Activated naive CD4-positive, alpha-beta T cell treated with anti-CD3 and anti-CD28 coated beads for 36 hours (primary cell): Measurements from ENCODE around the gene IGF1R. TPM values are rescaled to one million over a fixed set of nuclear protein-coding genes. Genes with fewer than 3 reads are reported as not detected.
A peak's percentile ranks its signal among the peaks of the same experiment; 100 is the strongest.

ENCODE experiments used
- CTCF ChIA-PET: fragments of 350-600 bp; sonication (Branson Sonifier 250); formaldehyde crosslinking; loops from one replicate; lab custom pipeline; 2021; ENCODE audit warnings: antibody characterized with exemption; lab: Charles Lee
- DNase-seq: peaks from one replicate; pipeline ENCODE4 v3.0.0-alpha.2; 2020
- H3K27ac Mint-ChIP-seq: one replicate; pipeline ENCODE4 v1.8.0; 2021; ENCODE audit warnings: mild to moderate bottlenecking, mixed read lengths
- H3K27me3 Mint-ChIP-seq: one replicate; pipeline ENCODE4 v1.8.0; 2021; ENCODE audit warnings: low read depth, mixed read lengths
- H3K36me3 Mint-ChIP-seq: one replicate; pipeline ENCODE4 v1.8.0; 2021; ENCODE audit warnings: low read depth, mixed read lengths
- H3K4me1 Mint-ChIP-seq: one replicate; pipeline ENCODE4 v1.8.0; 2021; ENCODE audit warnings: low read depth, mixed read lengths
- H3K4me3 Mint-ChIP-seq: one replicate; pipeline ENCODE4 v1.8.0; 2021; ENCODE audit warnings: mild to moderate bottlenecking, moderate library complexity, mixed read lengths
- H3K9me3 Mint-ChIP-seq: one replicate; pipeline ENCODE4 v1.8.0; 2021; ENCODE audit warnings: mixed read lengths
- intact Hi-C: fragments of 100-400 bp; cut with micrococcal nuclease; formaldehyde crosslinking; loops from one replicate; pipeline ENCODE4 v1.15.1; 2023
- total RNA-seq, 2 experiments: library from RNA; stranded (reverse); gene quantifications; one replicate each; pipeline ENCODE4 v1.2.3, GENCODE V29; 2021

The IGF1R gene
- total RNA-seq, 2 experiments from 2014 or later = 25.6 to 26.6 TPM

DNA sequence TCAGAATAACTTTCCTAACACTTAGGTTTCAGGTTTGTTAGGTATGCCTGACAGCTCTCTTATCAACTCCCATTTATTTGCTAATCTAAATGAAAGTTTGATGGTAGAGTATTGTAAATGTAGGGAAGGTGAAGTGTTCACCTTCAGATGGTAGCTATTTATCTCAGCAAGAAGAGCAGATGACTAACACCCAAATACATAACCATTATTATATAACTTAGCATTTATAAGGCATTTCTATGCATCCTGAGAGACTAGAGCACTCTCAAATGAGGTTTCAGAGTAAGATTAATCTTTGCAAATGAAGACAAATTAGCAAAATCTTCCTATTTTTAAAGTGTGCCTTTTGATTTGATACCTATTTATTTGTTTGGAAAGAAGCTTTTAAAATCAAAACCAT, 143.8 kb downstream of the IGF1R start:
- Mint-ChIP-seq H3K4me3 (no peak overlapping the region), H3K9me3 (no peaks in the 10 kb centered on the region), H3K27ac (no peak overlapping the region), H3K4me1 (peaks cover 70% of the 10 kb centered on the region), H3K36me3 (no peaks in the 10 kb centered on the region), H3K27me3 (no peaks in the 10 kb centered on the region)
- CTCF ChIA-PET = interaction anchor here (0.5 to 1.4 kb wide), 6 partner anchors 13 to 88 kb away, joined by 3 to 8 read pairs (median 4); no protein-coding TSS in a partner anchor
- intact Hi-C loops = no loop called here
- no peak for DNase-seq

DNA sequence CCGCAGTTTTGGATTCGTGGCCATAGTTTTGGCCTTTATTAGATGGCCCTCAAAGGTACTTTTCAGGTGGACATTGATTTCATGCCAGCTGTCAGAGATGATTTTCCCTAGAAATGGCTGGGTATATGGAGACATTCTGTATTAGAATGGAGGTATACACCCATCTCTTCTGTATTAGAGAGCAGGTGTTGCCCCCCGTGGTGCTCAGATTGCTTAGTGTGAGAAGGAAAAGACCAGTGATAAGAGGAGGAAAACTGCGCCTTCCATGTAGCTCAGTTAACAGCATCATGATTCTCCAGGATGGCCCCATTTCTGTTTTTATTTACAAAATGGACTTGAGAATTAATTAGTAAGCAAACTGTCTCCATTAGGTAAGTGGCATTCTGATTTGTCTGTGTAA, 145.9 kb downstream of the IGF1R start:
- intact Hi-C loops = no loop called here
- Mint-ChIP-seq H3K36me3 (no peaks in the 10 kb centered on the region), H3K9me3 (no peaks in the 10 kb centered on the region), H3K27me3 (no peaks in the 10 kb centered on the region), H3K4me1 (peaks cover 71% of the 10 kb centered on the region), H3K27ac (no peak overlapping the region), H3K4me3 (no peak overlapping the region)
- CTCF ChIA-PET = interaction anchor here (0.9 kb wide), 1 partner anchor 15 kb away, joined by 3 read pairs; no protein-coding TSS in a partner anchor
- DNase-seq = no peak

DNA sequence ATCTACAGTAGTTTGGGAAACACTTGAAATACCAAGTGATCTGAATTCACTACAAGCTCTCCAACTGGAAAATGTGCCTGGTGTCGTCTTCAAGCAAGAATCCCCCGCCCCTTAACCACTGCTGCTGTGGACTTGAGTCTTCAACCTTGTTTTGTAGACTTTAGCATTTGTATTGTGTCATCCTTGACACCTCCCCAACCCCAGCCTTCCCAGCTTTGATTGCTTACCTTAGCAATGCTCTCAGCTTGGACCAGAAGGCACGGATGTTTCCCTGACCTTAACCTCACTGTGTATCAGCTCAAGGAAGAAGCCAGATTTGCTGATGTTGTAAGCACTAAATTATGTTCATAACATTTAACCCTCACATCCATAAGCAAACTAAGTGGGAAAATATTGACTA, 146.4 kb downstream of the IGF1R start:
- Mint-ChIP-seq H3K4me3 (no peak overlapping the region), H3K4me1 (peaks cover 73% of the 10 kb centered on the region), H3K36me3 (no peaks in the 10 kb centered on the region), H3K27me3 (no peaks in the 10 kb centered on the region), H3K9me3 (no peaks in the 10 kb centered on the region), H3K27ac (no peak overlapping the region)
- CTCF ChIA-PET = interaction anchor here (0.9 kb wide), 1 partner anchor 15 kb away, joined by 3 read pairs; no protein-coding TSS in a partner anchor
- intact Hi-C loops = no loop called here
- no peak for DNase-seq

DNA sequence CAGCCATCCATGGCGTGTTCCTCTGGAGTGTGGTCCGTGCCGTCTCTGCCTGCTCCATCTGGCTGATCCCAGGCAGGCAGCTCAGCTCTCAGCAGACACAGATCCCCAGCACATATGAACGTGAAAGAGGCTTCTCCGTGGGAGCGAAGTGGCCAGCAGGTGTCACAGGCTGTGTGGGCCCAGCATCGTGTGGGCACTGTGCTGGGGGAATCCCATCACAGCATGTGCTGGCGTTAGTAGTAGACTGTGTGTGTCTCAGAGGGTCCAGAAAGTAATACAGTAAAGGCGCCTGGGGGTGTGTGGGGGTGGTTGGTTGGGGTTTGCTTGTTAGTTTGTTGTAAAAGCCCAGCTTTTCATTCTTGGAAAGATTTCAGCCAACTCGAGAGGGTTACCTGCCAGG, 147.6 kb downstream of the IGF1R start:
- peaks cover 72% of the 10 kb centered on the region for H3K4me1 Mint-ChIP-seq
- H3K9me3 Mint-ChIP-seq = no peaks in the 10 kb centered on the region
- H3K27me3 Mint-ChIP-seq = no peaks in the 10 kb centered on the region
- intact Hi-C loops = no loop called here
- CTCF ChIA-PET = interaction anchor here (1.2 to 1.5 kb wide), 2 partner anchors 15 to 86 kb away, joined by 3 read pairs; no protein-coding TSS in a partner anchor
- H3K27ac Mint-ChIP-seq = no peak overlapping the region
- H3K36me3 Mint-ChIP-seq = no peaks in the 10 kb centered on the region
- DNase-seq = no peak
- H3K4me3 Mint-ChIP-seq = no peak overlapping the region

DNA sequence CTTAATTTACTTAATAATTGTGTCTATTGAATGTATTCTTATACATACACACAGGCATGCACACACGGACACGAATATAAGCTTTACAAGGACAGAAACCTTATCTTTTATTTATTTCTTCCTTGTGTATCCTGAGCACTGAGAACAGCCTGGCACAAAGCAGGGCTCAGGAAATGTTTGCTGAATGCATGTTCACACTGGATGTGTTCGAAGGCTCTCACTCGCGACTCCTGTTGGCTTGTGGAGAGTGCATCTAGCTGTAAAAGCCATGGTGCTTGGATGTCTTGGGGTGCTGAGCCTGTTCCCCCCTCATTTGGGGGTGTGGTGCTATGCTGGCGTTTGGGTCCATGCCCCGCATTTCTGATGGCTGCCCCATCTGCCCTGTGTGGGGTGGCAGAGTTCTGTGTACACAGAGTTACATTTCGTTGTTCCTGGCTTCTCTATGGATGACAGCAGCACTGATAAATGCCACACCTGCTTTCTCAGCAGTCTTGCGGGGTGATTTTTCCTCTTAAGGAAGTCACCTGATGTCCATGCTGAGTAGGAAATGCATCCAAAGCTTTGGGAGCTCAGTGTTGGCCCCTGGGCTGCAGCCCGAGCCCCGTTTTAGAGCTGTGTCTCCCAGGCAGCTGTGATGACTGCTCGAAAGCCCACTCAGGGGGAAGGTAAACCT, 148.5 kb downstream of the IGF1R start:
- H3K4me3 Mint-ChIP-seq = no peak overlapping the region
- no peaks in the 10 kb centered on the region for H3K9me3 Mint-ChIP-seq
- DNase-seq = no peak
- intact Hi-C loops = no loop called here
- peaks cover 71% of the 10 kb centered on the region for H3K4me1 Mint-ChIP-seq
- CTCF ChIA-PET = interaction anchor here (1.1 to 1.5 kb wide), 2 partner anchors 16 to 17 kb away, joined by 3 read pairs; no protein-coding TSS in a partner anchor
- H3K27ac Mint-ChIP-seq = no peak overlapping the region
- H3K36me3 Mint-ChIP-seq = no peaks in the 10 kb centered on the region
- H3K27me3 Mint-ChIP-seq = no peaks in the 10 kb centered on the region

DNA sequence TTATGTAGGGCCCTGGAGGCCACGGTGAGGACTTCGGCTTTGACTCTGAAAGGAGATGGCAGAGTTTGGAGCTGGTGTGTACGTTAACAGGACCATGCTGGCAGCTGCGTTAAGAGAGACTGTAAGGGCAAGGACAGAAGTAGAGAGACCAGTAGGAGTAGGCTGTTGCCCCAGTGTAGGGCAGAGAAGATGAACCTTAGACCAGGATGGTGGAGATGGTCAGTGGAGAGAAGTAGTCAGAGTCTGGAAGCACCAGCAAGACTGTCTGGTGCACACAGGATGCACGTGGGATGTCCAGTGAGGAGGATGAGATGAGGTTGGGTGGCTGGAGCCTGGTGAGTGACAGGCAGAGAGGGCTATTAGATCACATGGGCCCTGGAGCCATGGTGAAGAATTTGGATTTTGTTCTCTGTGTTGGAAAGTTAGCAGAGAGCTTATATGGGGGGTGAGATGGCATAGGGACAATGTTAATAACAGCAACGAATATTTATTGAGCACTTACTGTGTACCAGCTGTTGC, 150.1 kb downstream of the IGF1R start:
- Mint-ChIP-seq H3K9me3 (no peaks in the 10 kb centered on the region), H3K27me3 (no peaks in the 10 kb centered on the region), H3K27ac (no peak overlapping the region), H3K4me3 (no peak overlapping the region), H3K4me1 (peaks cover 64% of the 10 kb centered on the region), H3K36me3 (no peaks in the 10 kb centered on the region)
- DNase-seq = no peak
- CTCF ChIA-PET = interaction anchor here (0.7 to 1.2 kb wide), 3 partner anchors 20 to 84 kb away, joined by 3 to 5 read pairs (median 3); no protein-coding TSS in a partner anchor
- intact Hi-C loops = no loop called here

DNA sequence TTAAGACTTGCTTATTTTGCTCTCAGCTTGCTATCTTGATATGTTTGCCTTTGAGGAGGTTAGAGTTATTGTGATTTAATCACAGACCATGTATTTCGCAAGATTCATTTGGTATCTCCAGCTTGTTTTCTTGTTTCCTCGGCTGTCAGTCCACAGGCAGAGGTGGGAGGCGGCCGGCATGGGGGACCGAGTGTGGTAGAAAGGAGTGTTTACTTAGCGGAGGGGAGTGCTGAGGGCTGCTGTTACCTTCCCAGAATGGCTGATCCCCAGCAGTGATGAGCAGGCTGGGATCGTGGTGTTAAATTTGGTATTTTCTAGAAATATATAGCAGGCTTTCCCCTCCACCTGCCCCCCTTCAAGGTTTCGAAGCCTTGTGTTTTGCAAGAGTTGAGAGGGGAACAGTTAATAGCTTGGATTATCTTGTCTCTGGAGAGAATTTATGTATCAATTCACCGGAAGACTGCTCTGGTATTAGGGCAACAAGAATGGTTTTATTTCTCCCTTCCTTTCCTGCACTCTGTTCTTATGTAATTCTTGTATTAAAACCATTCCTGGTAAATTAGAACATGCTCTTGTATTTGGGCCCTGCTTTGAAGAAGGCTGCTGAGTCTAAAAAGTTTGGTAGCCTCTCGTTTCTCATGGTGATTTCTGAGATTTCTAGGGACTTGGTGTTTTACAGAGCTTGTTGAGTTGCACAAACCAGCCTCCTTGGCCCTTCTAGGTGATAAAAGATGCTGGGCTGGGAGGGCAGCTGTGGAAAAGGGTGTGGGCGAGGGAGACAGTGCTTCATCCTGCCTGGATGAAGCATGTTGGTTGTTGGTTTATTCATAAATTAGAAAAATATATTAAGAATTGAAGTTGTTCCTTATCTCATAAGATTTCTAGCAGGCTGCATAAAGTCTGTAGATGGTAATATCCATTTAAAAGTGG, 151.4 kb downstream of the IGF1R start:
- intact Hi-C loops = no loop called here
- CTCF ChIA-PET = interaction anchor here (1.2 kb wide), 2 partner anchors 50 to 83 kb away, joined by 5 read pairs; no protein-coding TSS in a partner anchor
- H3K4me1 Mint-ChIP-seq = peaks cover 65% of the 10 kb centered on the region
- no peak overlapping the region for H3K27ac Mint-ChIP-seq
- DNase-seq = no peak
- no peaks in the 10 kb centered on the region for H3K36me3 Mint-ChIP-seq
- H3K27me3 Mint-ChIP-seq = no peaks in the 10 kb centered on the region
- no peaks in the 10 kb centered on the region for H3K9me3 Mint-ChIP-seq
- no peak overlapping the region for H3K4me3 Mint-ChIP-seq

DNA sequence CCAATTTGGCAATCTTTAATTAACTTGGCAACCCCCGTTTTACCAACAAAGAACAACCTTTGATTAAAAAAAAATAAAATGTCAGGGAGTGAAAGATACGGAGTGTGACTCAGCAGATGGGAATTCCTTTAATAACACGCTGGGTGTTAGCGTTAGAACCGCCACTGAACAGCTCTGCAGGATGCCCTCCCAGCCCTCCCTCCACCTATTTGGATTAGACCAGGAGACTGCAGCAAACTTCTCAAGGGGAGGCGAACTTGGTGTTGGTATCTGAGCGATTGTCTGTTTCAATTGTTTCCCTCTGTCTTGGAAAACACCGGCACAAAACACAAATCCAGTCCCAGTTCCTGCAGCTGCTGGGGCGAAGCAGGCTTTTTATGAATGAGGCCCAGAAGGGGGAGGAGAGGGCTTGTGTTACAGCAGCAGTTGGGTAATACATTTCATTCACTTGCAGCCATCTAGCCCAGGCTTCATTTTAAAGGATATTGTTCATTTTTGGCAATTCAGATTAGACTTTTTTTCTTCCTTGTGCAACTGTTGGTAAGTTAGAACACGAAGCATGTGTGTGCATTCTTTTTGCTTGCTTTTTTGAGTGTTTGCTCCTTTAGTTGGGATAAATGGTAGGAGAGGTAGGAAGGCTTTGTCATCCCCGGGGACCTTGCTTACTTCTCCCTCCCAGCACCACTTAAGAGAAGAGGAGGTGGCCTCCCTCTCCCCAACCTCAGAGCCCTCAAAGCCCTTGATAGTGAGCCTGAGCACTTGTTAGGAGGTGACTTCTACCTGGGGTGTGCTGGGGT, 152.3 kb downstream of the IGF1R start:
- H3K4me1 Mint-ChIP-seq = peaks cover 69% of the 10 kb centered on the region
- CTCF ChIA-PET = interaction anchor here (0.6 to 1.0 kb wide), 2 partner anchors 21 to 94 kb away, joined by 3 read pairs; no protein-coding TSS in a partner anchor
- H3K4me3 Mint-ChIP-seq = no peak overlapping the region
- intact Hi-C loops = no loop called here
- no peaks in the 10 kb centered on the region for H3K9me3 Mint-ChIP-seq
- no peak for DNase-seq
- H3K27me3 Mint-ChIP-seq = no peaks in the 10 kb centered on the region
- no peaks in the 10 kb centered on the region for H3K36me3 Mint-ChIP-seq
- no peak overlapping the region for H3K27ac Mint-ChIP-seq

DNA sequence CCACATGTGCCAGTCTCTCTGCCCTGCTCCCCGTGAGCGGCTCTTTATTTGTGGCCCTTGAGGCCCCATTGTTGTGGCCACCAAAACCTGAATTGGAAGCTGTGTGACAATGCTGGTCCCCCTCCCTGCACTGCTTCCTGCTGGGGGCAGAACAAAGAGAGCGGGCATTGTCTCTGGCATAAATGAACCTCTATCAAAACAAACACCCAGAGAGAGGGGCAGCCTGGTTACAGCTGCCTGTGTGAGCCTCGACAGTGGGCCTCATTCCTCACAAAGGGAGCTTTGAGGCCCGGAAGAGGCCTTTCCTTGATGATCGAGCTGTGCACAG, 152.9 kb downstream of the IGF1R start:
- peaks cover 65% of the 10 kb centered on the region for H3K4me1 Mint-ChIP-seq

DNA sequence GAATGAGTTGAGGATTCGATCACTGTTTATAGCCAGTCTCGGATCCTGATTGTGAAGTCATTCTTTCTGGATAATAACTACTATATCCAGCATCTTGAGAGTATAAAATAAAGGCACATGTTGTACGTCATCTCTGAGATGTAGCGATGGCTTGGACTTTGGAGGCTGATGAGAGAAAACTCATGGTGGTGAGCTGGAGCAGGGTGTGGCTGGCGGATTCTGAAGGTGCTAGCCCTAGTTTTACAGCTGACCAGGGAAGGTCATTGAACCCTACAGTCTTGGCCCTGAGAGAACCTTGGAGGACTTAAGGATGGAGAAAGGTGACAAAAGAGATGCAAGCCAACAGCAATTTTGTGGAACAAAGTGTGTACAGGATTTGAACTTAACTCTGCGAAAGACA, 153.8 kb downstream of the IGF1R start:
- CTCF ChIA-PET = interaction anchor here (1.1 kb wide), 1 partner anchor 11 kb away, joined by 3 read pairs; no protein-coding TSS in a partner anchor
- Mint-ChIP-seq H3K9me3 (no peaks in the 10 kb centered on the region), H3K4me1 (peaks cover 66% of the 10 kb centered on the region), H3K27ac (no peak overlapping the region), H3K36me3 (no peaks in the 10 kb centered on the region), H3K27me3 (no peaks in the 10 kb centered on the region), H3K4me3 (no peak overlapping the region)
- intact Hi-C loops = no loop called here
- DNase-seq = no peak

More for the DNA sequence above, 152.9 kb downstream of the IGF1R start:
- Mint-ChIP-seq H3K36me3 (no peaks in the 10 kb centered on the region), H3K9me3 (no peaks in the 10 kb centered on the region), H3K4me3 (no peak overlapping the region), H3K27me3 (no peaks in the 10 kb centered on the region), H3K27ac (no peak overlapping the region)
- CTCF ChIA-PET = interaction anchor here (0.6 to 1.0 kb wide), 2 partner anchors 22 to 93 kb away, joined by 3 read pairs; no protein-coding TSS in a partner anchor
- DNase-seq = peak; percentile 14
- intact Hi-C loops = no loop called here

DNA sequence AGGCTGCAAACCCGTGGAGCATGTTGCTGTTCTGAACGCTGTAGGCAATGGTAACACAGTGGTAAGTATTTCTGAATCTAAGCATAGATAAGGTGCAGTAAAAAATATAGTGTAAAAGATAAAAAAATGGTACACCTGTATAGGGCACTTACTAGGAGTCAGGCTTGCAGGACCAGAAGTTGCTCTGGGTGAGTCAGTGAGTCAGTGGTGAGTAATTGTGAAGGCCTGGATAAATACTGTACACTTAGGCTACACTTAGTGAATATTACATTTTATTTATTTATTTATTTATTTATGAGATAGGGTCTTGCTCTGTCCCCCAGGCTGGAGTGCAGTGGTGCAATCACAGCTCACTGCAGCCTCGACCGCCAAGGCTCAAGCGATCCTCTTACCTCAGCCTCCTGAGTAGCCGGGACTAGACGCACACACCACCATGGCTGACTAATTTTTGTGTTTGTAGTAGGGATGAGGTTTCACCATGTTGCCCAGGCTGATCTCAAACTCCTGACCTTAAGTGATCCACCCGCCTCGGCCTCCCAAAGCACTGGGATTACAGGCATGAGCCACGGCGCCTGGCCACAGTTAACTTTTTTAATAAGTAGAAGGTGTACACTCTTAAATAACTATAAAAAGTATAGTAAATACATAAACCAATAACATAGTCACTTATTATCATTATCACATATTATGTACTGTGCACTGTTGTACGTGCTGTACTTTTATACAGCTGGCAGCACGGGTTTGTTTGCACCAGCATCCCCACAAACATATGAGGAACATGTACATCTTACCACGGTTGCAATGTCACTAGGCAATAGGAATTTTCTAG, 155.1 kb downstream of the IGF1R start:
- H3K4me1 Mint-ChIP-seq = peaks cover 61% of the 10 kb centered on the region
- no peak overlapping the region for H3K4me3 Mint-ChIP-seq
- no peaks in the 10 kb centered on the region for H3K27me3 Mint-ChIP-seq
- intact Hi-C loops = no loop called here
- CTCF ChIA-PET = interaction anchor here (1.1 kb wide), 1 partner anchor 12 kb away, joined by 3 read pairs; no protein-coding TSS in a partner anchor
- DNase-seq = no peak
- no peaks in the 10 kb centered on the region for H3K36me3 Mint-ChIP-seq
- H3K9me3 Mint-ChIP-seq = no peaks in the 10 kb centered on the region
- H3K27ac Mint-ChIP-seq = no peak overlapping the region
